Measurements from ENCODE around the gene MSANTD4. TPM values are rescaled to one million over a fixed set of nuclear protein-coding genes. Genes with fewer than 3 reads are reported as not detected.
"Not testable (repeated sequence)": the region's sequence is repeated elsewhere in the genome, so short reads cannot be mapped to it uniquely, and the experiment has no call there.

MSANTD4 gene
- total RNA-seq (2014; rRNA removed; shearing (Covaris generic)) = 29.8 and 30.1 TPM in 2 replicates

DNA sequence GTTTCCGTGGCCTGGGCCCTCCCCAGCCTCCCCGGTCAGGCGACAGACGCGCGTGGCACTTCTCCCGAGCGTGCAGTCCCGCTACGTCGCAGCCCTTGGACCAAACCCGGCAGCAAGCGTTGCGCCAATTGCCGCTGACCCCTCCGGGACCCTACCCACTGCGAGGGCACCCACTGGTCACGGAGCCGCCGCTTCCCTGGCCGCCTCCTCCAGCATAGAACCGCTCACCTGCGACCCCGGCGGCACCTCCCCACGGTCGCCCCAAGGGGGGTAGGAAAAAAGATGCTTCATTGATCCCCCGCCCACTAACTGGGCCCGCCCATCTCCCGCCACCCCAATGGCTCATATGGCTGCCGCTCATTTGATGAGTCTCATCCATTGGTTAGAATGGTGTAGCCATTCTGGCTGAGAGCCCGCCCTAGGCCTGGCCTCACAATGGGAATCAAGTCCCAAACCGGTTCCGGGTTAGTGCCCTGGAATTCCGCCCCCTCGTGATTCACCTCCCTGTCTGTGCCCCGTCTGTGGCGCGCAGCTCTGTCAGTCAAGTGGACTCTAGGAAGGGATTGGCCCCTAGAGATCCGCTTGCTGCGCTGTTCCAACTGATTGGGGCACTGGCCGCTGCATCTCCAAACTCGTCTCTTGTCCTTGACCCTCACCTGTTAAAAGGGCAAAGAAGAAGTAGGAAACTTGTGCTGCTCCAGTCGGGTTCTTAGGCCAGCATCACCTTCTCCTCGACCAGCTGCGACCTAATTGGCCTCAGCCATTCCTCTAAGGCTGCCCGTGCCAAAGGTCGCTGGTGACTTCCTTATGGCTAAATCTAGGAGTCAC is at the start of gene MSANTD4:
MSANTD4 (minus strand) TSS at position 274 of the 828 bp plus-strand sequence. CDS start 11,323 bp downstream, outside the sequence.
- in situ Hi-C loops (cut with HindIII; ENCODE audit: low sequenced_read_pairs) = no loop called here
- peak; percentile 100 for DNase-seq (ENCODE audit: low spot score)

DNA sequence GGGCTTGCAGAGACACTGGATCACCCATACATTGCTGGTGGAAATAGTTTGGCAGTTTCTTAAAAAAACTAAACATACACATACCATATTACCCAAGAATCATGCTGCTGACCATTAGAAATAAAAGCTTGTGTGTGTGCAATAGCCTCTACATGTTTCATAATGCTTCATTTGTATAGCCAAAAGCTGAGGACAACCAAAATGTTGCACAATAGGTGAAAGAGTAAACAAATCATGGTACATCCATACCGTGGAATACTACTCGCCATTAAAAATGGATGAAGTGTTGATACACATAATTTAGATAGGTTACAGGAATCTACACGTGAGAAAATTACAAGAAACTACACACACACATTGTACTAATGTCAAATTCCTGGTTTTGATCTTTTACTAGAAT is 48.6 kb upstream of the MSANTD4 start:
- DNase-seq (ENCODE audit: low spot score) = no peak
- in situ Hi-C loops (cut with HindIII; ENCODE audit: low sequenced_read_pairs) = no loop called here

DNA sequence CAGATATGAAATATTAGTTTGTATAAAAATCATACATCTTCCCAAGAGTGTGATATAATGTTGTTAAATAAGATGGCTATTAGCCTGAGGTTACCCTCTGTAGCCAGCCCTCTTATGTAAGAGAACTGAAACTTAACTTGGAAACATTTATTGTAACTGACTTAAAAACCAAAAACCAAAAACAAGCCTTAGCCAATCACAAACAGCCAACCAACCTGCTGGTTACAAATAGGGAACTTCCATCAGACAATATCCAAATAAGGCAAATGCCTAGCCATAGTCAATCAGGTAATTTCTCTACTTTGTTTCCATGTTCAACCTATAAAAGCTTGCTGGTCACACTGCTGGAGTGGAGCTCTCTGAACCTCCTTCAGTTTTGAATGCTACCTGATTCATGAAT is 41.0 kb upstream of the MSANTD4 start:
- DNase-seq (ENCODE audit: low spot score) = no peak
- in situ Hi-C loops (cut with HindIII; ENCODE audit: low sequenced_read_pairs) = no loop called here

DNA sequence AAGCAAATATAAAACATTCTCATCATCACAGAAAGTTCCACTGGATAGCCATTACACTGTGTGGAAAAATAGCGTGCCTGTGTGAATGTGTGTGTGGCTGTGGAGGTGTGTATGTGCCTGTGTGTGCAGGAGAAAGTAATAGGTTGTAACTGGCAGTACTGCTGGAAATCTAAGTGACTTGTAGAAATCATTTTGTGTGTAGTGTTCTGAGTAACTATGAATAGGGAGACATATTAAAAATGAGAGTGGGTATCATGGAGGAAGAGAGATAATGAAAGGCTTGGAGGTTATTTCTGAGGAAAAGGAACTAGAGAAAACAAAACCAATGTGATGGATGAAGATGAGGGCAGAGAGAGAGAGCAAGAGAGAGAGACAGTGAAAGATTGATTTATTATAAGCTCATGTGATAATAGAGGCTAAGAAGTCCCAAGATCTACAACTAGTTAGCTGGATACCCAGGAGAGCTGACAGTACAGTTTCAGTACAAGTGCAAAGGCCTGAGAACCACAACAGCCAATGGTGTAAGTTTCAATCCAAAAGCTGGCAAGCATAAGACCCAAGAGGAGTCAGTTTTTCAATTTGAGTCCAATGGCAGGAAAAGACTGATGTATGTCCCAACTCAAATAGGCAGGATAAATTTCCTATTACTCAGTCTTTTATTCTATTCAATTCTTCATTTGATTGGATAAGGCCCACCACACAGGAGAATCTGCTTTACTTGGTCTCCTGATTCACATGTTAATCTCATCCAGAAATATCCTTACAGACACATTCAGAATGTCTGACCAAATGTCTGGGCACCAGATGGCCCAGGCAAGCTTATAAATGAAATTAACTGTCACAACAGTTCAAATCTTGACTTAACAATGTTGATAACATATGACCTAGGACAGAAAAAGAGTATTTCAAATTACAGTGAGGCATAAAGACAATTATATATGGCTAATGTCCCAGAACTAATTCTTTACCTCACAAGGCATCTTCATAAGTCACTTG is 40.2 kb upstream of the MSANTD4 start:
- in situ Hi-C loops (cut with HindIII; ENCODE audit: low sequenced_read_pairs) = no loop called here
- no peak for DNase-seq (ENCODE audit: low spot score)

DNA sequence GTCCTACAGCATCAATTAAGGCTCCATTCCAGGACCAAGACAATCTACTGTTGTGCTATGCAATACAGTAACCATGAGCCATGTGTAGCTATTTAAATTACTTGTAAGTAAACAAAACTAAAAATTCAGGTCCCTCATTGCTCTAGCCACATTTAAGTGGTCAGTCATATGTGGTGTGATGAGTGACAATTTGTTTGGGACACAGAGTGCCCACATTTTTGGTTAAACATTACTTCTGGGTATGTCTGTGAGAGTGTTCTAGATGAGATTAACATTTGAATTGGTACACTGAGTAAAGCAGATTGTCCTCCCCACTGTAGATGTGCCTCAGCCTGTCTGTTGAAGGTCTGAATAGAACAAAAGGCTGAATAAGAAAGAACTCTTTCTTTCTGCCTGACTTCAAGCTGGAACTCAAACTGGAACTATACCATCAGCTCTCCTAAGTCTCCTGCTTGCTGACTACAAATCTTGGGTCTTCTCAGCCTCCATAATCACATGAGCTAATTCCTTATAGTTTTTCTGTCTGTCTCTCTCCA is 39.3 kb upstream of the MSANTD4 start:
- in situ Hi-C loops (cut with HindIII; ENCODE audit: low sequenced_read_pairs) = no loop called here
- DNase-seq (ENCODE audit: low spot score) = no peak

DNA sequence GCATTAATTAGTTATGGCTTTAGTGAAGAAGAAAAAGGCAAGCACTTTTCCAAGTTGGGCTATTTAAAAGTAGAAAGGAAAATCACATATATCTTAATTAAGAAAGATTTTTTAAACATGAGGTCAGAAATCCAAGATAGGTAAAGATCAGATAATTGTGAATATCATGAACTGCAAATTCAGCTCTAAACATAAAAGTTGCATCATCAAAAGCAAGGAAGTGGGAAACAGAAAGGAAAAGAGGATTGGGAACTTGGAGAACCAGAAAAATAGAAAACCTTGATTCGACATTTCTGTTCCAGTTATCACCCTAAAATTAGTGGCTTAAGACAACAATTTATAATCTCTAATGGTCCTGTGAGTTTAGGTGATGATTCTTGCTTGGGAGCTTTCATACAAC is 37.6 kb upstream of the MSANTD4 start:
- no peak for DNase-seq (ENCODE audit: low spot score)
- in situ Hi-C loops (cut with HindIII; ENCODE audit: low sequenced_read_pairs) = no loop called here

DNA sequence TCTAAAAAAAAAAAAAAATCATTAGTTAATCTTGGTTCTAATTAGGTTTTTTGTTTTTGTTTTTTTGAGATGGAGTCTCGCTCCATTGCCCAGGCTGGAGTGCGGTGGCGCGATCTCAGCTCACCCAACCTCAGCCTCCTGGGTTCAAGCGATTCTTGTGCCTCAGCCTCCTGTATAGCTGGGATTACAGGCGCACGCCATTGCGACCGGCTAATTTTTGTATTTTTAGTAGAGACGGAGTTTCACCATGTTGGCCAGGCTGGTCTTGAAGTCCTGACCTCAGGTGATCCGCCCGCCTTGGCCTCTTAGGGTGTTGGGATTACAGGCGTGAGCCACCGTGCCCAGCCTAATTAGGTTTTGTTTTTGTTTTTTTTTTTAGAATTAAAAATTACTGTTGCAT is 36.3 kb upstream of the MSANTD4 start:
- in situ Hi-C loops (cut with HindIII; ENCODE audit: low sequenced_read_pairs); DNase-seq (ENCODE audit: low spot score): not testable (repeated sequence)

DNA sequence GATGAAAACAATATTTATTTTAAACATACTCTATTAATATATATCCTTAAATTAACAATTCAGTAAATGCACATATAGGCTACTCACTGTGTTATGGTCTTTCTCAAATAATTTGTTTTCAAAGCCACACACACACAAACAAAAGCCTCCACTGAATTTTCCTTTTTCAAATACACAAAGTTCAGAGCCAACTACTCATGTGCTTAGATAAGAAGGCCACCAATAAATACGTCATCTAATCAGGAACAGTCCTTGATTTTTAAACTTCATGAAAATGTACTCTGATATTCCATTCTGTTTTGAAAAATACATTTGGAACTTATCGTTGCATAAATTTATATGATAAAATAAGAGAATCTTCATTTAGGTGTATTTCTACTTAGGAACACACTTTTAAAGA is 29.1 kb upstream of the MSANTD4 start:
- no peak for DNase-seq (ENCODE audit: low spot score)
- in situ Hi-C loops (cut with HindIII; ENCODE audit: low sequenced_read_pairs) = no loop called here

DNA sequence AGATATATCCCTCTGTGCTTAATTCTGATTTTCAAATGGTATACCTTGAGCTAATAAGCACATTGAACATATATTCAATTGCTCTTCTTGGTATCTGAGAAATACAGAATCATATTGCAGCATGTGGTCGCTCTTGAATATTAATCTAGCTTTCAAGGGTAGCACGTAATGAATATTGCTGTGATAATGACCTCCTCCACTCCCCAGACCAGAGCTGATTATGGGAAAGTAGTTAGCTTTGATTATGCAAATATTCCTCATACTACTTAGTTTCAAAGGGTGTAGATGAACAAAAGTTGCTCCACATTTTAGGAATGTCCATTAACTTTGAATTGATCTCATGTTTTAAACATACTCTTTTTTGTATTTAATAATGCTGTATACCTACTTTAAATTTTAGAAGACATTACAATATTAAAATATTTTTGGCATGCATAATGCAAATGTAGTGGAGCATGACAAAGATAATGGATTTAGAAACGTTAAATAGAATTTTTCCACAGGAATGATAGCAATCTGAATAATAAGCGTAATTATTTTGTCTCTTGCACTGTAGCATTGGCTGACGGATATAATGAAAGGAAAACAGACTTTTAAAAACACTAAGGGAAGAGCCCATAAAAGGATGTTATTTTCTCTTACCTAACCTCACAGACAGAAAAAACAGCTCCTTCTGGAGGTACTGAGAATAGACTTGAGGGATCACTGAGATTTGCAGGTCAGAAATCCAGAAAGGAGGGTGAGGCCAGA is 27.9 kb upstream of the MSANTD4 start:
- in situ Hi-C loops (cut with HindIII; ENCODE audit: low sequenced_read_pairs) = no loop called here
- DNase-seq (ENCODE audit: low spot score) = no peak

DNA sequence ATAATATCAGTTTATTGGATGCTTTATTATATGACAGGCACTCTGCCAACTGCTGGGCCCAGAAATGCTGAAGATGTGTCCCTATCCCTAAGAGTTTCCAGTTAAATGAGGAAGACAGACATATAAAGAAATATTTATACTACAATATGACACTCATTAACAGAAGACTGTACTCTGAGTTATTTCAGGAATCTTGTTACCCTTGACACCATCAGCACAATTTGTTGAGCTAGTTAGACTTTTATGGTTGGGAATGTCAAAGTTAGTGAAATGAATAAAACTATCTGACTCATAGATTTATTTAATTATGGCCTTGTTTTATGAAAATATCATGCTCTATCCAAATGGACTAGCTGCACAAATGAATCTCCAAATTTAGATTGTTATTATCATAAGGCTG is 25.6 kb upstream of the MSANTD4 start:
- DNase-seq (ENCODE audit: low spot score) = no peak
- in situ Hi-C loops (cut with HindIII; ENCODE audit: low sequenced_read_pairs) = no loop called here

DNA sequence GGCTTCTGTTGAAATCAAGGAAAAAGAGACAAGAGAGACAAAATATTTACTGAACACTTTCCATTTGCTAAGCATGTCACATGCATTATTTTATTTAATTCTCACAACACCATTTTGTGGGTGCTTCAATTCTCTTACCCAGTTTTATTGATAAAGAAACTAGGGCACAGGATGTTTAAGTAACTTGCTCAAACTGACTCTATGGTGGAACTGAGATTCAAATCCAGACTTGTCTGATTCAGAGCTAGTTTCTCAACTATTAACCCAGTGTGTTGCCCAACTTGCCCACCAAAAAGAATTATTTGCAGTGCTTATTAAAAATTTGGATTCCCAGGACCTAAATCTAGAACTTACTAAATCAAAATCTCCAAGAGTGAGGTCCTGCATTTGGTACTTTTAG is 21.5 kb upstream of the MSANTD4 start:
- no peak for DNase-seq (ENCODE audit: low spot score)
- in situ Hi-C loops (cut with HindIII; ENCODE audit: low sequenced_read_pairs) = no loop called here

DNA sequence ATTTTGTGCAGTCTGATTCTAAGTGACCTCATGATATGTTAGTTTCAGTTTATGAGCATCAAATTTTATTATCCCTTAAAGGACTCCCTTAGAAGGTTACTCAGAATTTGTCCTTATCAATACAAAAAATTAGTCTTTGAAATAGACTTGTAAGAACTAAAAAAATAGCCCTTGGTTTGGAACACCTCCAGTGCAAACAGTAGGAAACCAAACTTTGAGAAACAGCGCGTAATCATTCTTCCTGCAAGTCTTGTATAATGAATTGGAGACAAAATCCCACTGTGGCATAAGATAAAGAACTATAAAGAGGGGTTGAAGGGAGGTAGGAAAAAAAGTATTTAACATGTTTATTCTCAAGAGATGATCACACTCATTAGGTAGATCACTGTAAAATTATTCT is 10.8 kb upstream of the MSANTD4 start:
- in situ Hi-C loops (cut with HindIII; ENCODE audit: low sequenced_read_pairs) = no loop called here
- no peak for DNase-seq (ENCODE audit: low spot score)

DNA sequence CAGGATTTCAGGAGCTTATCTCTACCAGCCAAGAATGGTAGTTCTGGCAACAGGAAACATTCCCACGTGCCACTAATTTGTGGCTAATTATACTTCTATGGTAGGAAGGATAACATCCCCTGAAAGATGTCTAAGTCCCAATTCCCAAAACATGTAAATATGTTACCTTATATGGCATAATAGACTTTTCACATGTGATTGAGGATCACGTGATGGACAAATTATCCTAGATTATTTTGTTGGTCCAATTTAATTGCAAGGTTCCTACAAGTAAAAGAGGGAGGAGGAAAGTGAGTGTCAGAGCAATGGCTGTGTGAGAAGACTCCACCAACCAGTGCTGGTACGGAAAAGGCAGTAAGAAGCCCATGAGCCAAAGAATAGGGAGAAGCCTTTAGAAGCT is 9.9 kb upstream of the MSANTD4 start:
- in situ Hi-C loops (cut with HindIII; ENCODE audit: low sequenced_read_pairs) = no loop called here
- no peak for DNase-seq (ENCODE audit: low spot score)

DNA sequence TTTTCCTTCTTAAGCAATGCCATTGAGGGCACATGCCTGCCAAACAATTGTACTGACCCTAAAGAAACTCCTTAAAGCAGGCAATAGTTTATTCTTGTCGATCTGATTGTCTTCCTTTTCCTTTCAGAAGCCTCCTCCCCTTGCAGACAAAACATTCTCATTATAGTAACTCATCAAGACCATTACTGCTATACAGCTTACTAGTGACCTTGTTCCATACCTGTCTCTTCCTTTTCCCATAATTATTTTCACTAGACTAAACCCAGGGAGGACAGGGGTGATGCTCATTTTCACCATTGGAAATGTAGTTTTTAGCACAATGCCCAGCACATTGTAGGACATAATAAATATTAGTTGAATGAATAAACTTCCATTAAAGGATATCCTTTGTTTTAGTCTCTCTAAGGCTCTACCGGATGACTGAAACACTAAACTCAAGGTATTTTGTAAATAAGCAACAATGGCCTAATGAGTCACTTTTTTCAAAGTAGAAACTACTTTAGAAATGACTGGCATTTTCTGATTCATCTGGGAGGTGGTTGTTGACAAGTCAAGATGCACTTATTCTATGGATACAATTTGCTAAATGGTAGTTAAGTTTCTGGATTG is 9.3 kb upstream of the MSANTD4 start:
- no peak for DNase-seq (ENCODE audit: low spot score)
- in situ Hi-C loops (cut with HindIII; ENCODE audit: low sequenced_read_pairs) = no loop called here

DNA sequence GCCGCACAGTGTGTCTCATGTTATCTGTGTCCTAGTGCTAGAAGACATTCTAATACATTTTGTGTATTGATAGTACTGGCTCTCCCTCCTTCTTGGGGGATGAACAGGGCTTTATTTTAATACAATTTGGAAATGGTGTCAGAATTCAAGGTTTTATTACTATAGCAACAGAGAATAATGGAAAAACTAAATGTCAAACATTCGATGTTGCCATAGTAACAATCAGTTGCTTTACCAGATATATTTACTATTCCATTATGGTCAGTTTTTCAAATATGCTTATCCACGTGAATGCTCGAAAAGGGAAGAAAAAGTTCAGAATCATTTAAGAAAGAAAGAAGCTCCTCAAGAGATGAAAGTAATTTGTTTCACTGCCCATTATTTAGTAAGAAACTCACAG is 8.6 kb upstream of the MSANTD4 start:
- DNase-seq (ENCODE audit: low spot score) = no peak

DNA sequence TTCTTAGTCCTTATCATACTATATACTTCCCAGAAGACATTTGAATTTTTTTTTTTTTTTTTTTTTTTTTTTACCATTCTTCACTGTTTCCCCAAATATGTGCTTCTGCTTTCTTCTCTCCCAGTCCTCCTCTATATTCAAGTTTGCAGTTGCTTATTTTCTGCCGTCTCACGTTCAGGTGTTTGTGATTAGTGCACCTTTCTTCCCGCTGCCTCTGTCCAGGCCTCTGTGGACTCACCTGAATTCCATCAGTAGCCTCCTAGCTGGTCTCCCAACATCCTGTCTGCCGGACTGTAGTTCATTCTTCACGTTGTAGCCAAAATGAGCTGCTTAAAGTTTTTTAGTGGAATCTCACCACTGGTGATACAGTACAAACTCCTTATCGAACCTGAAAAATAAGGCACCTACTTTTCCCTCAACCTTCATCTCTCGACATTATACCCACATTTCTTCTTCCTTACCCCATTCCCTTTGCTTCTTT is 795 bp upstream of the MSANTD4 start:
- in situ Hi-C loops (cut with HindIII; ENCODE audit: low sequenced_read_pairs) = no loop called here
- DNase-seq (ENCODE audit: low spot score) = no peak

More for the DNA sequence above, 8.6 kb upstream of the MSANTD4 start:
- in situ Hi-C loops (cut with HindIII; ENCODE audit: low sequenced_read_pairs) = no loop called here

DNA sequence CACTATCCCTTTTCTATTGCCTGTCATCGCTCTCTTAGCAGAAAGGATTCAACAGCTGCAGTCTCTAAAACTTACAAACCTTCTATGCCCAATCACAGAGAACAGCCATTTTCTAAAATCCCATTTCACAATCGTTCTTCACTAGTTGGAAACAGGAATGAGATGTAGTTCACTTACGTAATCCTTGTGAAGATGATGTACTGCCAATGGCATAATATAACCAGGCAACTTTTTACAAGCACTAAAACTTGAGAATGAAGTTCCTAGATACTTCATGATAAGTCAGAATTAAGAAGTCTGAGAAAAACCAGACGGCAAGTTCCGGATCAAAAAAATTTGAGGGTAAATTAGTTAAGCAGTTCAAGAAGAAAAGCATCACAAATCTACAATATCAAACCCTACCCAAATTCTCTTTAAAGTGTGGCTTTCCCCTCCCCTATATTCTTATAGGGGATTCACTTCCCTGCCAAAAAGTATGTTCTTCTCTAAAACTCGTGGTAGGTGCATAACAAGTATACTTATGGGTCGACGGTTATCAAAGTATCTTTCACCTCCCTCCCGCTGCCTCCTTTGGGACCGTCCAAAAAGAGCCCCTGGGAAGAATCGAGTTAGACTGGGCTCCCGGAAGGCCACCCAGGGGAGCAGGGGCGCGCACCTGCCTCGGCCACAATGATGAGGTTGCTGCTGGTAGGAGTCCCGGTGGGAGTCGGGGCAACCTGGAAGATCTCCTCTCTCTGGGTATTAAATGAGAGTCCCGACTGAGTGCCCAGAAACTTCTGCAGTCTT is 666 bp downstream of the MSANTD4 start:
- no peak for DNase-seq (ENCODE audit: low spot score)
- in situ Hi-C loops (cut with HindIII; ENCODE audit: low sequenced_read_pairs) = no loop called here

DNA sequence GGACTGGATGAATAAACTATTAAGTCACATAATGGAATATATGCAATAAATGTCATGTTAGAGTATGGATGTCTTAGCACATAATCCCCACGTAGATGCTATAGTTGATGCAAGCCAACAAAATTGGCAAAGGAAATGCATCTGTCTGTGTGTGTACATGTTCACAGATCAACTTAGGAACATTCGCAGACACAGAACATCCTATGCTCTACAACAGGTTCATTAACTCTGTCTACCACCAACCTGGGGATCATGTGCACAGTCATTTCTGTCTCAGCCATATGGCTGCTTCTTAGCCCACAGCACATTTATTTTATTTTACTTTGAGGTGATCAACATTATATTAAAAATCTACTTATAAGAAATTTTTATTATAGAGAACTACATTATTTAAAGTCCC is 4.9 kb downstream of the MSANTD4 start:
- DNase-seq (ENCODE audit: low spot score) = peak; percentile 61
- in situ Hi-C loops (cut with HindIII; ENCODE audit: low sequenced_read_pairs) = no loop called here
